ENCODE results near the gene OSBPL6. TPM values are rescaled to one million over a fixed set of nuclear protein-coding genes. Genes with fewer than 3 reads are reported as not detected.

Gene OSBPL6
- total and polyA plus RNA-seq, 10 donors, result 0.13 to 2.2 (median 1.4) TPM

DNA sequence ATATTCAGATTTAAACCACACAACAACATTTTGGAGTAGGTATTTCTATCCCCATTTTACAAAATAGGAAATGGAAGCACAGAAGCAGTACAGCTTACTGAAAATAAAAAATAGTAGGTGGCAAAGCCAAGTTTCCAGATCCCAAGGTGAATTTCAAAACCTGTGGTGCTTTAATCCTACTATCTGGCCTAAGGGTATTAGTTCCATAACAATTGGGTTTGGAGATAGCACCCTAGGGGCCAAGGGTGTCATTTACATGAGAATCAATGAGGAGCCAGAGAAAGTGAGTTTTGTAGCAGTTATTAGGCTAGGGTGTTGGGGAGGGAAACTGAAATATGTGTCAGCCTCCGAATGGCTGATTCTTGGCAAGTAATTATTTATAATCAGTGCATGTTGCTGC is 24.9 kb downstream of the OSBPL6 start:
- 83 to 89% (median 83%) methylated on average over 1 of the region's 1 CpG for WGBS, 5 donors
- no peaks in the 10 kb centered on the region for H3K9me3 ChIP-seq
- H3K27me3 ChIP-seq (replicated peaks in 1 of 7), result peaks cover 0 to 15% (median 0%) of the 10 kb centered on the region in 7 donors
- no peak overlapping the region for H3K4me3 ChIP-seq
- TF ChIP-seq POLR2A (IDR thresholded peaks at IDR 0.05) (no peak), CTCF (IDR thresholded peaks at IDR 0.05 in 8 of 11, conservative IDR thresholded peaks at IDR 0.05 in 3 of 11) (no peak), POLR2AphosphoS5 (IDR thresholded peaks at IDR 0.05) (no peak)
- no peaks in the 10 kb centered on the region for H3K4me1 ChIP-seq
- intact Hi-C loops (cut with DNase I; ENCODE audit: low total_unique reads), result no loop called here
- no peaks in the 10 kb centered on the region for H3K36me3 ChIP-seq
- H3K27ac ChIP-seq, result no peak overlapping the region
- no peak for DNase-seq

GRCh38 chr2:178220814-178221213 is 26.5 kb downstream of the OSBPL6 start:
- no peaks in the 10 kb centered on the region for H3K4me1 ChIP-seq
- H3K27ac ChIP-seq, result no peak overlapping the region
- no peaks in the 10 kb centered on the region for H3K36me3 ChIP-seq
- H3K27me3 ChIP-seq (replicated peaks in 1 of 7), result peaks cover 0 to 18% (median 0%) of the 10 kb centered on the region in 7 donors
- intact Hi-C loops (cut with DNase I; ENCODE audit: low total_unique reads), result no loop called here
- TF ChIP-seq POLR2AphosphoS5 (IDR thresholded peaks at IDR 0.05) (no peak), CTCF (IDR thresholded peaks at IDR 0.05 in 8 of 11, conservative IDR thresholded peaks at IDR 0.05 in 3 of 11) (no peak), POLR2A (IDR thresholded peaks at IDR 0.05) (no peak)
- H3K9me3 ChIP-seq, result no peaks in the 10 kb centered on the region
- no peak for DNase-seq
- no peak overlapping the region for H3K4me3 ChIP-seq
- 67 to 87% (median 78%) methylated on average over 4 of the region's 4 CpGs for WGBS, 5 donors

- 86 to 96% (median 94%) methylated on average over 1 of the region's 1 CpG for WGBS, 5 donors
- intact Hi-C loops (cut with DNase I; ENCODE audit: low total_unique reads), result no loop called here
- Histone ChIP-seq H3K27ac (no peak overlapping the region), H3K36me3 (no peaks in the 10 kb centered on the region), H3K4me1 (no peaks in the 10 kb centered on the region), H3K27me3 (replicated peaks in 1 of 7) (peaks cover 0 to 18% (median 0%) of the 10 kb centered on the region in 7 donors), H3K9me3 (no peaks in the 10 kb centered on the region), H3K4me3 (no peak overlapping the region)
- no peak for DNase-seq
- TF ChIP-seq CTCF (IDR thresholded peaks at IDR 0.05 in 8 of 11, conservative IDR thresholded peaks at IDR 0.05 in 3 of 11), result no peak
- no peak for TF ChIP-seq POLR2A (IDR thresholded peaks at IDR 0.05)
- no peak for TF ChIP-seq POLR2AphosphoS5 (IDR thresholded peaks at IDR 0.05)
Measured at GRCh38 chr2:178221556-178221955, 27.2 kb downstream of the OSBPL6 start.

DNA sequence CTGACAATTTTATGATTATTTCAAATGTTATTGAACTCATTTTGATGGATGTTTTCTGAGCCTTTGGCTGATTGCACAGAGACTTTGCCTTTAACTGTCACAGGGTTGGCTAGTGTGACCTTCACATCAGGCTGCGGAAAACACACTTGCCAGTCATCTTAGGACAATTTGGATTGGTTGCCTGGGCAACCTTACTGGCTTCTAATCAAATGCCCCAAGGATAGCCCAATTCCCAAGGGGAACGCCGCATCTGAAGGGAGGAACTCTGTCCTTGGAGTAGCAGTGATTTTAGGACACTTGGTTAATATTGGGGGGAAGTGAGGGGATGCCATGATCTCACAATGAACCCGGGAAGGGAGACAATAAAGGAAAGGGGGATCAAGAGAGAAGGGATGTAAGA is 29.5 kb downstream of the OSBPL6 start:
- intact Hi-C loops (cut with DNase I; ENCODE audit: low total_unique reads), result no loop called here
- Histone ChIP-seq H3K27ac (no peak overlapping the region), H3K4me3 (no peak overlapping the region), H3K9me3 (no peaks in the 10 kb centered on the region), H3K4me1 (no peaks in the 10 kb centered on the region), H3K27me3 (replicated peaks in 1 of 7) (peaks cover 0 to 18% (median 0%) of the 10 kb centered on the region in 7 donors), H3K36me3 (no peaks in the 10 kb centered on the region)
- WGBS, 5 donors, result 70 to 83% (median 80%) methylated on average over 4 of the region's 4 CpGs
- no peak for DNase-seq
- no peak for TF ChIP-seq CTCF (IDR thresholded peaks at IDR 0.05 in 8 of 11, conservative IDR thresholded peaks at IDR 0.05 in 3 of 11)
- no peak for TF ChIP-seq POLR2A (IDR thresholded peaks at IDR 0.05)
- TF ChIP-seq POLR2AphosphoS5 (IDR thresholded peaks at IDR 0.05), result no peak
